ENCODE results near the gene MAFG.
A peak's percentile ranks its signal among the peaks of the same experiment; 100 is the strongest.

Gene MAFG

DNA sequence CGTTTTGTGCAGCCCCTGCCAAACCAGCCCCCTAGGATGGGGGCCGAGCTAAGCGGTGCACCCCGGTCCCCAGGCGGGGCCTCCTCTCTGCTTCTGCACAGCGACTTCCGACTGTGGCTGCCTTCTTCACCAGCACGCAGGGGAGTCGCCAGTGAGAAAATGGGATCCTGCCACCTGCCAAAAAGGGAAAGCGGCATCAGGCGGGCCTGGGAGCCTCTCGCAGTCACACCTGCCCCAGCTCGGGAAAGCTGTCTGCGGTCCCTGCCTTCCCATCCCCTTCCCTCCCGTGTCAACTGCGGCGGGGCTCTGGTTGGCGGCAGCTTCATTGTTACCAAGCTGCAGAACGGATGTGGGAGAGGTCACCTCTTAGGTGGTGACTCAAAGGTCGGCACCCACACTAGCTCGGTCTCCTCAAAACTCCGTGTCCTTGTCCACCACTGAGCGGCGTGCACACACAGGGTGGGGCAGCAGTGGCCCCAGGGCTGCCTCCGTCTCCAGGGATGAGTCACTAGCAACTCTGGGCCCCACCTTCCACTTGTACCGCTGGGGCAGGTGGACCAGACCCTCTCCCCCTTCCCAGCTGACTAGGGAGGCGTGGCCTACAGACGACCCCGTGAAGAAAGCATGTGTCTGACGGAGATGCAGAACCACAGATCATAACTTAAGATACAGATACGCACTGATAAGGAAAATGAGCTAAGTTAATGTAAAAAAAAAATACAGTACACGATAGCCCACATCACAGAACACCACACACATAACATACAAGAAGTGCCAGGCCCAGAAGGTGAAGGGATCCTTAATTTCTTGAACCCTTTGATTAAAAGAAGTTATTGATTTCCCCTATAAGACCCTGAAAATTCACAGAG, 14.9 kb downstream of the MAFG start:
- peak; percentile 75 for DNase-seq (ENCODE audit: low spot score)
- CTCF ChIA-PET: interaction anchor here (0.6 to 1.3 kb wide), 8 partner anchors 11 to 254 kb away, joined by 3 to 6 read pairs (median 3); no protein-coding TSS in a partner anchor
- TF ChIP-seq, protein P1, sequence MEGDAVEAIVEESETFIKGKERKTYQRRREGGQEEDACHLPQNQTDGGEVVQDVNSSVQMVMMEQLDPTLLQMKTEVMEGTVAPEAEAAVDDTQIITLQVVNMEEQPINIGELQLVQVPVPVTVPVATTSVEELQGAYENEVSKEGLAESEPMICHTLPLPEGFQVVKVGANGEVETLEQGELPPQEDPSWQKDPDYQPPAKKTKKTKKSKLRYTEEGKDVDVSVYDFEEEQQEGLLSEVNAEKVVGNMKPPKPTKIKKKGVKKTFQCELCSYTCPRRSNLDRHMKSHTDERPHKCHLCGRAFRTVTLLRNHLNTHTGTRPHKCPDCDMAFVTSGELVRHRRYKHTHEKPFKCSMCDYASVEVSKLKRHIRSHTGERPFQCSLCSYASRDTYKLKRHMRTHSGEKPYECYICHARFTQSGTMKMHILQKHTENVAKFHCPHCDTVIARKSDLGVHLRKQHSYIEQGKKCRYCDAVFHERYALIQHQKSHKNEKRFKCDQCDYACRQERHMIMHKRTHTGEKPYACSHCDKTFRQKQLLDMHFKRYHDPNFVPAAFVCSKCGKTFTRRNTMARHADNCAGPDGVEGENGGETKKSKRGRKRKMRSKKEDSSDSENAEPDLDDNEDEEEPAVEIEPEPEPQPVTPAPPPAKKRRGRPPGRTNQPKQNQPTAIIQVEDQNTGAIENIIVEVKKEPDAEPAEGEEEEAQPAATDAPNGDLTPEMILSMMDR (conservative IDR thresholded peaks at IDR 0.05; ENCODE audit: low read depth): peak; percentile 23; the same call in 1 of the 2 replicates
- POLR2A ChIA-PET (ENCODE audit: low non-redundant PET): interaction anchor here (0.5 kb wide), 1 partner anchor 43 kb away, joined by 4 read pairs; no protein-coding TSS in a partner anchor
- H3K27ac ChIP-seq: peak overlapping the region; percentile 98

DNA sequence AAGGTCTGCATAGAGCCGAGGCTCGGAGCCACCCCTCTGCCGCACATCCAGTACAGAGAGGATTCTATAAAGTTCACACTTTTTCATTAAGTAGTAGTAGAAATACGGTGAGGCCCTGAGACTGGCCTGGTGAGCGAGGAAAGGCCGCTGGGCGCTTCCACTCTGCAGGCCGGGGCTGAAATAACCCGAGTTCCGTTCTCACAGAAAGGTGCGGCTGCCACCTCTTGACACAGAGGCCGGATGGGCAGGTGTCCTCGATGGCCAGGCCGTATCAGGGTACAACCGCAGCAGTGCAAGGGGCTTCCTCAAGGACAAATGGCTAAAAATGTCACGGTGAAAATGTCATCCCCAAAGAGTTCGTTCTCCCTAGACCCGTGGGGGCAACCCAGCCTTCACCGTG, 15.6 kb downstream of the MAFG start:
- ChIA-PET CTCF (interaction anchor here (0.6 to 1.3 kb wide), 4 partner anchors 16 to 87 kb away, joined by 3 to 6 read pairs (median 4); no protein-coding TSS in a partner anchor), POLR2A (ENCODE audit: low non-redundant PET) (no interaction called here)
- TF ChIP-seq, protein P1 (conservative IDR thresholded peaks at IDR 0.05; ENCODE audit: low read depth): no peak
- no peak for DNase-seq (ENCODE audit: low spot score)
- H3K27ac ChIP-seq: peak overlapping the region; percentile 98

DNA sequence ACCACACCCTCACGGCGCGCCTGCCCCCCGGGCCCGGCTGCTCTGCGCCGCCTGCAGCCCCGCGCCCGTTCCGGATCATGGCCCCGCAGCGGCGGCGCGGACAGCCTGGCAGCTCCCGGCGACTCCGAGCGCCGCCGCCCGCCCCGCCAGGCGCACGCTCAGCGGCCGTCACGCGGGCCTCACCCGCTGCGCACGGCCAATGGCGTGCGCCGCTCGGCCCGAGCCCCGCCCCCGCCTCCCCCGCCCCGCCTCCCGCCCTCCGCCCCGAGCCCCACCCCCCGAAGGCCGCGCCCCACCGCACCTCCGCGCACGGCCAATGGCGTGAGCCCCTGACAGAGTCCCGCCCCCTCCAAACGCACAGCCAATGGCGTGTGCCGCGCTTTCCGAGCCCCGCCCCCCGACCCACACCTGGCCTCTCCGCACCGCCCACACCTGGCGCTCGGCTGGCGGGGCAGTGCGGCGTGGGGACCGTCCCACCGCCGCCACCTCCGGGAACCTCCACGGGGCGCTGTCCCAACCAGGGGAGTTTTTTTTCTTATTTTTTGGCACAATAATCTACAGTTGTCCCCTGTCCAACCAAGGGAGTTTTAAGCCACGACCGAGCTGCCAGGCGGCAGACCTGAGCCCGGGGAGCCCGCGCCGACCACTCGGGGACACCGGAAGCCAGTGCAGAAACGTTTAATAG, 16.1 kb downstream of the MAFG start, which contains the start of gene PCYT2:
PCYT2 (minus strand) TSS at position 123 of the 685 bp plus-strand sequence; CDS start at position 79, 44 bp downstream.
- POLR2A ChIA-PET (ENCODE audit: low non-redundant PET): no interaction called here
- DNase-seq (ENCODE audit: low spot score): peak; percentile 98
- TF ChIP-seq, protein P1 (conservative IDR thresholded peaks at IDR 0.05; ENCODE audit: low read depth): no peak
- CTCF ChIA-PET: interaction anchor here (0.9 kb wide), 1 partner anchor 119 kb away, joined by 3 read pairs; no protein-coding TSS in a partner anchor
- peak within 1 kb of the TSS; percentile 98 for H3K27ac ChIP-seq

DNA sequence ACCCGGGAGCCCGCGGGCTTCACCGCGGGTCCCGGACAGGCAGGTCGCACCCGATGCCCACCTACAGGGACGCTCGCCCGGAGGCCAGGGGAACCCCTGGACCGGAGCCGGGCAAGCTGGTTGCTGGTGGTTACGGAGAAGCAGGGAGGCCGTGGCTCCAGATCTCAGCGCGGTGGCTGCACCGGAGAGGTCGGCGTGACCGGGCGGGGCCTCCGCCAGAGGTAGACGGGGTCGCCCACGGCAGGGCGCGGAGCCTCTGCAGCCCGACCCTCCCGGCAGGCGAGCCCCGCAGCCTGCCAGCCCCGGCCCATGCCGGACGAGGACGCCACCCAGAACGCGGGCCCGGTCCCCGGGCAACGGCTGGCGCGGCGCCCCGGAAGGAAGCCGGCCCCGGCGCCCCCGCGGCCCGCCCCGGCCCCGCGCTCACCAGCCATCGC, 16.7 kb downstream of the MAFG start:
- TF ChIP-seq, protein P1 (conservative IDR thresholded peaks at IDR 0.05; ENCODE audit: low read depth): no peak
- ChIA-PET CTCF (interaction anchor here (0.9 to 1.0 kb wide), 2 partner anchors 13 to 120 kb away, joined by 3 read pairs; no protein-coding TSS in a partner anchor), POLR2A (ENCODE audit: low non-redundant PET) (no interaction called here)
- DNase-seq (ENCODE audit: low spot score): no peak
- peak overlapping the region; percentile 98 for H3K27ac ChIP-seq

DNA sequence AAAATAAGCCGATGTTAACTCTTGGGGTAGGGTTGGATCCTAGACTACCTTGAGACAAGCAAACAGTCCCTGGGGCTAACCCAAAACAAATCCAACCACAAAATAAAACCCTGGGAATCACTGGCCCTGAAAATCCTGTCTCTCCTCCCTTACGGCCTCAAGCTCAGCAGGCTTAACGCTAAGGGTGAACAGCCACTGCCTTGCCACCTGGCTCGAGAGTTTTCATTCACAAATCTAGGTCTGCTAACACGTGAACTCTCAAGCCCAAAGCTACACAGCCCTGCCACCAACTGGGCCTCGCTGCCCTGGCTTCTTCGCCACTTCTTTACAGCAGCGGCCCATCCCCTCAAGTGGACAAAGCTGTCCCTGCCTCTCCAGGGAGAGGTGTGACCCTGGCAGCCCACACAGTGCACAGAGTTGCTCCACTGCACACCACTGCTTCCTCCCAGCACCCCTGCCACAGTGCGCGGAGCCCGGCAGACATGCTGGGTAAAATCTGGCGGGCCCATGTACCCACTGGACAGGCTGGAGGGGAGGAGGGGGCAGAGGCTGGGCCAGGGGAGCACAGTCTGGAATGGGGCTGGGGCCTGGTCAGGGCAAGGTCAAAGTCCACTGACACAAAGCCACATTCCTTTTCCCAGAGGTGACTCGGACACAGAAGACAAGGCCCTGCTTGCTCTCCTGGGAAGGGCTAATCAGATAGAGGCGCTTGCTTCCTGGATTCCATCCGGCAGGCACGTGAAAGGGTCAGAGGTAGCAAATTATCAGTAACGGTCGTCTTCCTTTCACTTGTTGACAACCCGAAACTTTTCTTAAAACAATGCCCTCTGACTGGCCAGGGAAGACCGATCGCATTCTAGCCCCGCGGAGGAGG, 17.3 kb downstream of the MAFG start:
- TF ChIP-seq, protein P1 (conservative IDR thresholded peaks at IDR 0.05; ENCODE audit: low read depth): no peak
- POLR2A ChIA-PET (ENCODE audit: low non-redundant PET): no interaction called here
- DNase-seq (ENCODE audit: low spot score): no peak
- H3K27ac ChIP-seq: peak overlapping the region; percentile 98
- CTCF ChIA-PET: interaction anchor here (0.9 to 1.0 kb wide), 2 partner anchors 12 to 120 kb away, joined by 3 read pairs; no protein-coding TSS in a partner anchor
